ENCODE results near the gene MICAL2.

DNA sequence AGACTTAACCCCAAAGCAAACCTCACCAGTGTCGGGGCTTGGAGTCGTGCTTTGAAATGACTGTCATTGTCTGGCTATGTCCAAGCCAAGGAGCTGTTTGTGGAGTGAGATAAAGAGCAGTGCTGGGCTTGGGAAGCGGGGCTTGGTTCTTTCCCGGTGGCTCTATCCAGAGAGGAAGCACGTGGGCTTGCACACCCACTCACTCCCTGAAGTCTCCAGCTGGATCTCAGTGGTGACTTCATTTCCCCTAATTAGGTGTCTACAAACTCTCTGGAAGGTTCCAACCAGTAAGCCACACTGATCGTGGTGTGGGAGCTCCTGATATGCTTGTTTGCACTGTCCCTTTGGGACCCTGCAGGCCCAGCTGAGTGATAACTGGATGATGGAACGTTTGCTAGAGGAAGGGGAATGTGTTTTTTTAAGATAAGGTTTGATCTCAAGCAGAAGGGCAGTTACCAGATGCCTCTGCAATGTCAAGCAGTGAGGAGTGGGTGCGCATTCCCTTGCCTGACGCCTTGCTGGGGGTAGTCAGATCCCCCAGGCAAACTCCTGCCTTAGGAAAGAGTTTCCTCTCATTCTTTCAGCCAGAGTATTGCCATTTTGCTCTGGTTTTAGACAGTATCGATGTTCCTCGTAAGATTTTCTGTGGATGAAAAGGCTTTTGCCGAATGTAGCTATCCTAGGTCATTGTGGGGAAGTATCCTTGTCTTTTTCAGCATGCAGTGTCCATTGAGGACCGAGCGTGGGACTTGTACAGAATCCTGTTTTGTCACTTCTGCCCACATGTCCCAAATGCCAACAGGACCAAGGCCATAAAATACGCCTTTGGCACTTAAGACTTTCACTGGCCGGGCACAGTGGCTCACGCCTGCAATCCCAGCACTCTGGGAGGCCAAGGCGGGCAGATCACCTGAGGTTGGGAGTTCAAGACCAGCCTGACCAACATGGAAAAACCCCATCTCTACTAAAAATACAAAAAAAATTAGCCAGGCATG is 90.9 kb downstream of the MICAL2 start:
- TF ChIP-seq CTCF (IDR thresholded peaks at IDR 0.05) (no peak), POLR2A (IDR thresholded peaks at IDR 0.05) (no peak)
